ENCODE measurements around the gene HOXC9. TPM values are rescaled to one million over a fixed set of nuclear protein-coding genes. Genes with fewer than 3 reads are reported as not detected.

The HOXC9 gene
- total RNA-seq (2022; extraction: Qiagen RNA extraction; ENCODE audit: low read depth) = 9.4 to 15.9 TPM (median 11.8 TPM) in 5 replicates

DNA sequence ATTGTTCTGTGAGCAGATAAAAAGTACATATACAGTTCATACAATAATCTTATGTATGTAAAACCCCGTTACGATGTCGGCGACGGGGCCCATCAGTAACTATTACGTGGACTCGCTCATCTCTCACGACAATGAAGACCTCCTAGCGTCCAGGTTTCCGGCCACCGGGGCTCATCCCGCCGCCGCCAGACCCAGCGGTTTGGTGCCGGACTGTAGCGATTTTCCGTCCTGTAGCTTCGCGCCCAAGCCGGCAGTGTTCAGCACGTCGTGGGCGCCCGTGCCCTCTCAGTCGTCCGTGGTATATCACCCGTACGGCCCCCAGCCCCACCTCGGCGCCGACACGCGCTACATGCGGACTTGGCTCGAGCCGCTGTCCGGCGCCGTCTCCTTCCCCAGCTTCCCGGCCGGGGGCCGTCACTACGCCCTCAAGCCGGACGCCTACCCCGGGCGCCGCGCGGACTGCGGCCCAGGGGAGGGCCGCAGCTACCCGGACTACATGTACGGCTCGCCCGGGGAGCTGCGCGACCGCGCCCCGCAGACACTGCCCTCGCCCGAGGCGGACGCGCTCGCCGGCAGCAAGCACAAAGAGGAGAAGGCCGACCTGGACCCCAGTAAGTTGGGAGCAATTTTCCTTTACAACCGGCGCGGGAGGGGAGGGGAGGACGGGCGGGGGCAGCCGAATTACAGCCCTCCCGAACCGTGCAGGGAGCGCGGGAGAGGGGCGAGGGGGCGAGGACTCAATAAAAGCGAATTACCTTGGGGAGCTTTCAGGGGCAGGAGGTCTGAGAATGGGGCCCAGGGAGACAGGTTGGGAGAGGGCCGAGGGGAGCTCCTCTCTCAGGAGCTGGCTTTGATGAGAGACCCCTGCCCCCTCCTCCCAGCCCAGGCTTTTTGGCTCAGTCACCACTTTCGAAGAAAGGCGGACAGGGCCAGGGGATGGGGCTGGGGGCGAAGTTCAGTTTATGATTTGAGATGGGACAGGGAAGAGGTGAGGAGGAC, at the start of gene HOXC9:
Gene HOXC9, plus strand, starts transcription at position 46 of the 999 bp plus-strand sequence. Its CDS starts 28 bp downstream, at position 74.

DNA sequence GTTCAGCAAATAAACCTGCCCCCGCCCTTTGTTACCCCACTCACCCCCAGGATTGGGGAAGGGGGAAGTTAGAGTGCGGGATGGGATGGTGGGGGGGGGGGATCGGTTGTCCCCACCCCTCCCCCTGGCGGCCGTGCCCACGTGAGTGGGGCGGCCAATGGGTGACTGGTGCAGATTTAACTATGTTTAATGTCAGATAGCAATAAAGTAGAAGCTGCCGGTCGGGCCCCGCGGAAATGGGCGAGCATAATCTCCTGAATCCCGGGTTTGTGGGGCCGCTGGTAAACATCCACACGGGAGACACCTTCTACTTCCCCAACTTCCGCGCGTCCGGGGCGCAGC, 45.3 kb upstream of the HOXC9 start, which contains the start of gene HOXC12:
Gene HOXC12, plus strand, starts transcription at position 210 of the 342 bp plus-strand sequence. Its CDS starts 27 bp downstream, at position 237.

DNA sequence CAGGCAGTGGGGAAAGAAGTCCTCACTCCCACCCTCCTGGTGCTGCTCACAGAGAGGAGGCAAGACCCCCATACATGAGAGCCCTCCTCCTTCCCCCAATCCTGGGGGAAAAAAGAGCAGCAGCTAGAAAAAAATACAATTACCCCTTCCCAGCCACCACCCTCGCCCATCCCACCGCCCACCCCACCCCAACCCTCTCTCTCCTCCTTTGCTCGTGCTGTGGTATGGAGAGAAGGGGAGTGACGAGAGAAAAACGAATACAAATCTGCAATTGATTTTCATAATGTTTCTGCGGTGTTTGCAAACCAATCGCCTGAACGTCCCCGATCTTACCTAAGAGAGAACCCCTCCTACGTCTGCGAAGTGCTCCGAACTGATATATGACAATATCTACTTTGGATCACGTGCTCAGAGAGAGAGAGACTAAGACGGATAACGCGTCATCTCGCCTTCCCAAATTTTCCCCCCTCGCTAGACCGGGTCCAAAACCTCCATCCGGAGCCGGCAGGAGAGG, 27.2 kb upstream of the HOXC9 start, which contains the start of gene HOXC11:
Gene HOXC11, plus strand, starts transcription at position 405 of the 514 bp plus-strand sequence. CDS start 116 bp downstream, outside the sequence.

DNA sequence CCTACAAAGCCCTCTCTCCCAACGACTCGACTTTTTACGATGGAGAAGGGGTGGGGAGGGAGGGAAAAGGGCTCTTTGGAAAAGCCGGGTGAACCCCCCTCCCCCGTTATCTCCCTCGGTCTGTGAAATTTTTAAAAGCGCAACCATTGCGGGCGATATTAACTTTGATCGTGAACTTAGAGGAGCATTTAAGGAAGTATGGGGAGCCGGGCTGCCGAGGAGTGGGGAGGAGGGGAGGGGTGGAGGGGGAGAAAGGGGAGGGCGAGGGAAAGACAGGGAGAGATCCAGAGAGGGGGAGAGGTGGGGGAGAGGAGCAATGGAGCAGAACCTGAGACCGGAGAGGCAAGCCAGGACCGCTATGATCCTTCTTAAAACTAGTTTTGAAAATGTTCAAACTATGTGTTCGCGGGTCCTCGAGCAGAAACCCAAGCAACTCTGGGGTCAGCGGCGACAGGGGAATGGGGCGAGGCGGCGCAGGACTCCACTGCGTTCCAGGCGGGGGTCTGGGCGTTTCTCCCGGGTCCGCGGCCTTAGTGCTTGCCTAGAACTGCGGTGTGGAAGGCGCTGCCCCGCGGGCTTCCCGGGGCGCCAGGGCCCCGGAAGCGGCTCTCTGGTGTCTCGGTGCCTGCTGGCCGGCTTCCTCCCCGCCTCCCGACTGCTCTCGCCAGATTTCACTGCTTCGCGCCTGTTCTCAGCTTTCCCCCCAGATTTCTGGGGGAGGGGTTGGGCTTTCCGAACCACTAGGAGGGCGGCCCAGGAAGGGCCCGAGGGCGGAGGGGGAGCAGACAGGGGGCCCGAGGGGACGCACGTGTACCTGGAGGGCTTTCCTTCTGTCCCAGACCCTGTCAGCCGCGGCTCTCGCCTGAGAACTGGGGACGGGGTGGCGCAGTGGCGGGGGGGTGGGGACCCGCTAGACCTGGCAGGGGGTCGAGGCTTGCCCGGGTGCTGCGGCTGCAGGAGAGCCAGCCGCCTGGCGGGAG, 25.6 kb upstream of the HOXC9 start, which contains the start of gene HOTAIR:
Gene HOTAIR, minus strand, starts transcription at position 871 of the 980 bp plus-strand sequence.

DNA sequence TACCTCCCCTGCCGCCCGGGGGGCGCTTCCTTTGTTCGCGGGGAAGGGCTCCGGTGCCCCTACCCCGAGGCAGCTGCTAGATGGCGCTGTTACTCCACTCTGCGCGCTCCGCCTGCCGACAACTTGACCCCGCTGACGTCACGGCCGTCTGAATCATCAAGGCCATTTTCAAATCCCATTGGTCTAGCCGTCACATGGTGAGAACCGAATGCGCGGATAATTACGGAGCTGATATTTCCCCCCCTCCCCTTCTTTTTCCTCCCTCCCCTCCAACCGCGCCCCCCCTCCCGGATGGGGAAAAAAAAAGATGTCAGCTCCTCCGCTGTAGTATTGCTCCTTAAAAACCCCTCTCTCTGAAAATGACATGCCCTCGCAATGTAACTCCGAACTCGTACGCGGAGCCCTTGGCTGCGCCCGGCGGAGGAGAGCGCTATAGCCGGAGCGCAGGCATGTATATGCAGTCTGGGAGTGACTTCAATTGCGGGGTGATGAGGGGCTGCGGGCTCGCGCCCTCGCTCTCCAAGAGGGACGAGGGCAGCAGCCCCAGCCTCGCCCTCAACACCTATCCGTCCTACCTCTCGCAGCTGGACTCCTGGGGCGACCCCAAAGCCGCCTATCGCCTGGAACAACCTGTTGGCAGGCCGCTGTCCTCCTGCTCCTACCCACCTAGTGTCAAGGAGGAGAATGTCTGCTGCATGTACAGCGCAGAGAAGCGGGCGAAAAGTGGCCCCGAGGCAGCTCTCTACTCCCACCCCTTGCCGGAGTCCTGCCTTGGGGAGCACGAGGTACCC, 14.9 kb upstream of the HOXC9 start, which contains the start of gene HOXC10:
Gene HOXC10, plus strand, starts transcription at position 246 of the 791 bp plus-strand sequence. Its CDS starts 114 bp downstream, at position 360.

DNA sequence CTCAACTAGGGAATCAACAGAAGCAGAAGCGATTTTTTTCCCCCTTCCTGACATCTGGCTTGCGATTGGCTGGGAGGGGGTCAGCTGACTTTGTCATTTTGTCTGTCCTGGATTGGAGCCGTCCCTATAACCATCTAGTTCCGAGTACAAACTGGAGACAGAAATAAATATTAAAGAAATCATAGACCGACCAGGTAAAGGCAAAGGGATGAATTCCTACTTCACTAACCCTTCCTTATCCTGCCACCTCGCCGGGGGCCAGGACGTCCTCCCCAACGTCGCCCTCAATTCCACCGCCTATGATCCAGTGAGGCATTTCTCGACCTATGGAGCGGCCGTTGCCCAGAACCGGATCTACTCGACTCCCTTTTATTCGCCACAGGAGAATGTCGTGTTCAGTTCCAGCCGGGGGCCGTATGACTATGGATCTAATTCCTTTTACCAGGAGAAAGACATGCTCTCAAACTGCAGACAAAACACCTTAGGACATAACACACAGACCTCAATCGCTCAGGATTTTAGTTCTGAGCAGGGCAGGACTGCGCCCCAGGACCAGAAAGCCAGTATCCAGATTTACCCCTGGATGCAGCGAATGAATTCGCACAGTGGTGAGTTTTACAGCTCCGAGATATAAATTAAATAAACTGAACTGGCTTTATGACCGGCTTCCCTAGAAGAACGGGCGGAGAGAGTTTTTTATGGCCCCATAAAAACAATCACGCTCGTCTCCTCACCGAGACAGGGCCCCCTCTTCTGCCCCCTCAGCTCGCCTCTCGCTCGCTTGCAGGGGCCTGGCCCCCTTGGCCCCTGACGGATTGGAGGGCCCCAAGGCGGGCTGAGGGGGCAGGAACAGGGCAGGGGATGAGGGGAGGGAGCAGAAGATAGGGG, 28.6 kb downstream of the HOXC9 start, which contains the start of gene HOXC6:
Gene HOXC6, plus strand, starts transcription at position 127 of the 888 bp plus-strand sequence. Its CDS starts 82 bp downstream, at position 209.

DNA sequence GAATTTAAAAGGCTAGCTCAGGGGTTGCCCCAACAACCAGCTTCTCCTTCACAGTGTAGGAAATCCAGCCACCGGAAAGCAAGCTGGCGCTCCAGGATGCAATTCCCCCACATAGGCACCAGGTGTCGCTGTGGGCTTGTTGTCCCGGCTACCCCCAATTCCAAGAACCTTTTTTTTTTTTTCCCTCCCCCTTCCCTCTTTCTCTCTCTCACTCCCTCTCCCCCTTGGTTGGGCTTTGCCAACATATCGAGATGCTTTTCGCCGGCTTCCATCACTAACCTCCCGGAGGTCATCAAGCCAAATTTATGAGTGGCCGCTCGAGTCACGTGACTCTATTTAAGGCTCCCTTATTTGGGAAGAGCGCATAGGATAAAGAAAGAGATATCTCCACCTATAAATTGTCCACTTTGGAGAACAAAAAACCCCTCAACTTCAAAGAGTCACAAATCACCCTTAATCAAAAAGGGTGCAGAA, 32.7 kb downstream of the HOXC9 start, which contains the start of gene HOXC5:
Gene HOXC5, plus strand, starts transcription at position 424 of the 474 bp plus-strand sequence. CDS start 73 bp downstream, outside the sequence.

Other genes with a start within 250 kb of the HOXC9 start
- not detected in 5 replicates for gene CISTR, start 248.2 kb upstream of the HOXC9 start, total RNA-seq (2022; extraction: Qiagen RNA extraction; ENCODE audit: low read depth)
- gene HOXC13, start 61.3 kb upstream of the HOXC9 start, total RNA-seq (2022; extraction: Qiagen RNA extraction; ENCODE audit: low read depth) = 14.2 to 23.5 TPM (median 16.9 TPM) in 5 replicates
- gene HOXC12, start 45.3 kb upstream of the HOXC9 start, total RNA-seq (2022; extraction: Qiagen RNA extraction; ENCODE audit: low read depth) = not detected in 5 replicates
- gene HOXC11, start 27.0 kb upstream of the HOXC9 start, total RNA-seq (2022; extraction: Qiagen RNA extraction; ENCODE audit: low read depth) = 0.52 to 0.74 TPM (median 0.58 TPM) in 5 replicates
- gene HOTAIR, start 25.2 kb upstream of the HOXC9 start, total RNA-seq (2022; extraction: Qiagen RNA extraction; ENCODE audit: low read depth) = 0.10 to 0.40 TPM (median 0.23 TPM) in 5 replicates
- gene HOXC10, start 15.0 kb upstream of the HOXC9 start, total RNA-seq (2022; extraction: Qiagen RNA extraction; ENCODE audit: low read depth) = 2.1 to 4.3 TPM (median 2.5 TPM) in 5 replicates
- gene HOXC8, start 8.8 kb downstream of the HOXC9 start, total RNA-seq (2022; extraction: Qiagen RNA extraction; ENCODE audit: low read depth) = 4.4 to 5.3 TPM (median 4.5 TPM) in 5 replicates
- gene HOXC6, start 28.3 kb downstream of the HOXC9 start, total RNA-seq (2022; extraction: Qiagen RNA extraction; ENCODE audit: low read depth) = 3.7 to 4.8 TPM (median 4.4 TPM) in 5 replicates
- gene HOXC5, start 32.9 kb downstream of the HOXC9 start, total RNA-seq (2022; extraction: Qiagen RNA extraction; ENCODE audit: low read depth) = 0.38 to 1.3 TPM (median 0.61 TPM) in 5 replicates
- 1.9 to 3.5 TPM (median 3.5 TPM) in 5 replicates for gene HOXC4, start 53.7 kb downstream of the HOXC9 start, total RNA-seq (2022; extraction: Qiagen RNA extraction; ENCODE audit: low read depth)
- gene SMUG1, start 188.8 kb downstream of the HOXC9 start, total RNA-seq (2022; extraction: Qiagen RNA extraction; ENCODE audit: low read depth) = 25.0 to 34.6 TPM (median 30.1 TPM) in 5 replicates